Esophagus squamous epithelium (tissue), 5 donors: ENCODE measurements around the gene PKMYT1. TPM values are rescaled to one million over a fixed set of nuclear protein-coding genes. Genes with fewer than 3 reads are reported as not detected.
A peak's percentile ranks its signal among the peaks of the same experiment; 100 is the strongest.

ENCODE experiments used
- DNase-seq: peaks from one replicate; lab custom pipeline; 2025; lab: John Stamatoyannopoulos, UW
- H3K27ac ChIP-seq, 4 donors: fragments of 200-600 bp; sonication (generic); one replicate each; pipeline ENCODE4 v1.5.1; 2016 to 2019; ENCODE audit warnings: mild to moderate bottlenecking in 1 of 4
- H3K27me3 ChIP-seq, 4 donors: fragments of 200-600 bp; sonication (generic); 1 replicate in 3 of 4; 2 replicates in 1 of 4; pipeline versions ENCODE4 v1.5.1 to v1.6.0; 2017 to 2021; ENCODE audit warnings: antibody characterized with exemption in 1 of 4
- H3K36me3 ChIP-seq, 3 donors: fragments of 200-600 bp; sonication (generic); one replicate each; pipeline ENCODE4 v1.5.1; 2016 to 2019
- H3K4me1 ChIP-seq, 3 donors: fragments of 200-600 bp; sonication (generic); one replicate each; pipeline ENCODE4 v1.5.1; 2017 to 2019
- H3K4me3 ChIP-seq, 4 donors: fragments of 200-600 bp; sonication (generic); 1 replicate in 3 of 4; 2 replicates in 1 of 4; pipeline ENCODE4 v1.5.1; 2016 to 2019; ENCODE audit warnings: mild to moderate bottlenecking in 2 of 4, moderate library complexity in 1 of 4
- H3K9me3 ChIP-seq, 3 donors: fragments of 200-600 bp; sonication (generic); one replicate each; pipeline ENCODE4 v1.5.1; 2016 to 2019
- POLR2A ChIP-seq, 4 donors: fragments of 450-650 bp; IDR thresholded peaks; one replicate each; pipeline ENCODE4 v1.6.1; 2017; ENCODE audit warnings: antibody characterized with exemption in 4 of 4, mild to moderate bottlenecking in 4 of 4, moderate library complexity in 3 of 4
- WGBS, 2 donors: methylation state at CpG; one replicate each; pipeline ENCODE4 v1.1.5; 2018; 5-methylcytosine and 5-hydroxymethylcytosine counted together
- intact Hi-C: fragments of 100-400 bp; cut with DNase I; formaldehyde crosslinking; loops from one replicate; pipeline ENCODE4 v1.15.0; 2022
- total RNA-seq, 4 donors: library from RNA; depleted of rRNA; stranded (reverse); fragments of >200 nt; gene quantifications; one replicate each; pipeline ENCODE4 v1.1.0, GENCODE V29; 2016
- TF ChIP-seq, protein P1 (sequence below), 6 experiments: fragments of 450-650 bp in 4 of 6; fragments of 200-600 bp in 2 of 6; sonication (generic) in 2 of 6; IDR thresholded peaks; one replicate each; pipeline ENCODE4 v1.5.1; 2016 to 2019; ENCODE audit warnings: antibody characterized with exemption in 6 of 6, mild to moderate bottlenecking in 4 of 6, moderate library complexity in 4 of 6
- donor health status: DM: yes; HTN: yes; CAD: no.

PKMYT1 gene
- total RNA-seq, 4 donors from 2014 or later: 4.2 to 33.1 (median 13.0) TPM

DNA sequence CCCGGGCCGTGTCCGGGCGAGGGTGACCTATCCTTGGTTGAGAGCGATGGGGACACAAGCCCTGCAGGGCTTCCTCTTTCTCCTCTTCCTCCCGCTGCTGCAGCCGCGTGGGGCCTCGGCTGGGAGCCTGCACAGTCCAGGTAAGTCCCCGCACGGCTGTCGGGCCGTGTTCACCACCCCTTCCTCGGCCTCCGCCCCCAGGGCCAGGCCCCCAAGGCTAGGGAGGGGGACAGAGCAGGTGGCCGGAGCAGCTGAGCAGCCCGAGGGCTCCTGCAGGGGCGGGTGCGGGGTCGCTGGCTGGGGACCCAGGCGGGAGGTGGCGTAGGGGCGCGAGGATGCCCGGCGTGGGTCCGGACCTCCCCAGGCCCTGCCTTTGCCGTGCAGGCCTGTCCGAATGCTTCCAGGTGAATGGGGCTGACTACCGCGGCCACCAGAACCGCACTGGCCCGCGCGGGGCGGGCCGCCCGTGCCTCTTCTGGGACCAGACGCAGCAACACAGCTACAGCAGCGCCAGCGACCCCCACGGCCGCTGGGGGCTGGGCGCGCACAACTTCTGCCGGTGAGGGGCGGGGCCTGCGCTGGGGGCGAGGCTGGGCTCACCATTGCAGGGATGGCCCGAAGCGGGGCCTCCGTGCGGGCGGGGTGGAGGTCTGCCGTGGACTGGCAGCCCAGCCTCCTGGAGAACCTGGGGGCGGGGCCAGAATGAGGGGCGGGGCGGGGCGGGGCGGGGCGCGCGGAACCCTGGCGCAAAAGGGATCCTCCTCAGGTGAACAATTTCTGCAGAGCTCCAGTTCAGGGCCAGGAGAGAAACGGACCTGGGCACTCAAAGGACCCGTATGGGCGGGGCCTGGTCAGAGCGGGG is 15.5 kb downstream of the PKMYT1 start:
- TF ChIP-seq, protein P1, sequence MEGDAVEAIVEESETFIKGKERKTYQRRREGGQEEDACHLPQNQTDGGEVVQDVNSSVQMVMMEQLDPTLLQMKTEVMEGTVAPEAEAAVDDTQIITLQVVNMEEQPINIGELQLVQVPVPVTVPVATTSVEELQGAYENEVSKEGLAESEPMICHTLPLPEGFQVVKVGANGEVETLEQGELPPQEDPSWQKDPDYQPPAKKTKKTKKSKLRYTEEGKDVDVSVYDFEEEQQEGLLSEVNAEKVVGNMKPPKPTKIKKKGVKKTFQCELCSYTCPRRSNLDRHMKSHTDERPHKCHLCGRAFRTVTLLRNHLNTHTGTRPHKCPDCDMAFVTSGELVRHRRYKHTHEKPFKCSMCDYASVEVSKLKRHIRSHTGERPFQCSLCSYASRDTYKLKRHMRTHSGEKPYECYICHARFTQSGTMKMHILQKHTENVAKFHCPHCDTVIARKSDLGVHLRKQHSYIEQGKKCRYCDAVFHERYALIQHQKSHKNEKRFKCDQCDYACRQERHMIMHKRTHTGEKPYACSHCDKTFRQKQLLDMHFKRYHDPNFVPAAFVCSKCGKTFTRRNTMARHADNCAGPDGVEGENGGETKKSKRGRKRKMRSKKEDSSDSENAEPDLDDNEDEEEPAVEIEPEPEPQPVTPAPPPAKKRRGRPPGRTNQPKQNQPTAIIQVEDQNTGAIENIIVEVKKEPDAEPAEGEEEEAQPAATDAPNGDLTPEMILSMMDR (IDR thresholded peaks at IDR 0.05): no peak
- no peak for TF ChIP-seq POLR2A (IDR thresholded peaks at IDR 0.05)
- 0% methylated on average over 6 of the region's 68 CpGs; no CpG with 5 or more reads in 1 of the 2 donors for WGBS, 2 donors
- no peaks in the 10 kb centered on the region for H3K9me3 ChIP-seq
- H3K36me3 ChIP-seq: no peaks in the 10 kb centered on the region
- DNase-seq: no peak
- H3K27me3 ChIP-seq: peaks cover 18 to 90% (median 47%) of the 10 kb centered on the region in 4 donors
- intact Hi-C loops: no loop called here
- H3K27ac ChIP-seq: no peak overlapping the region
- H3K4me1 ChIP-seq: peaks cover 42 to 83% (median 50%) of the 10 kb centered on the region in 3 donors
- peak overlapping the region; percentile 20 to 65 (median 33) for H3K4me3 ChIP-seq

DNA sequence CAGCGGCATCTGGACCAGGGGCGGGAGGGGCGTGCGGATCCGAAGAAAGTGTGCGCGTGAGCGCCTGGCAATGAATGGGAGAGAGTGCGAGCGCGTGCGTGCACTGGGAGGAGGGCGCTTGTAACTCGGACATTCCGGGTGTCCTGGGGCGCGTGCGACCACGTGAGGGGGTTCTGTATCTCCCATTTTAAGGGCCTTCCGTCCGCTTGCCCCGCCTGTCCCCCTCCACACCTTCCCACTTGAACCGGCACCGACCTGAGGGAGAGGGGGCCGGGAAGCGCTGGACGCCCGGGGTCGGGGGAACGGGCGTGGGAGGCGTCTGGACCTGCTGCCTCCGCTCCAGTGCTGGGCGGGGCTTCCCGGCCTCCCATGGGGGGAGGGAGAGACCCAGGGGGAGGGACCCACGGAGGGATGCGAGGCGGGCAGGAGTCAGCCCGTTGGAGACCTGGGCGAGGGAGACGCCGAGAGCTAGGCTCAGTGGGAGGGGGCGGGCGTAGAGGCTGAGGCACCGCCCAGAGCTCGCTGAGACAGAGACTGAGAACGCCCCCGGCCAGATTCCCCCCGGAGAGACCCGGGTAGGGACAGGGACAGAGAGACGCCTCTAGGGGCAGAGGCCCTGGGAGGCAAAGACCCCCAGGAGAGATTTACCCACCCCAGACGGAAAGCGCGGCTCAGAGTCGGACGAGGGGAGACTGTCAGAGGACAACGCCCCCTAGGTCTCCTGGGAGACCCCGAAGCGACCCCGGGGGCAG is 16.3 kb downstream of the PKMYT1 start, which contains the start of gene KREMEN2:
TSS of gene KREMEN2 (plus strand) at position 553 of the 752 bp plus-strand sequence. CDS start 246 bp downstream, outside the sequence.
- intact Hi-C loops: no loop called here
- 0% methylated on average over 10 of the region's 60 CpGs; no CpG with 5 or more reads in 1 of the 2 donors for WGBS, 2 donors
- no peak within 1 kb of the TSS for H3K27ac ChIP-seq
- peaks cover 39 to 81% (median 46%) of the 10 kb centered on the region in 3 donors for H3K4me1 ChIP-seq
- TF ChIP-seq, protein P1 (IDR thresholded peaks at IDR 0.05): no peak
- TF ChIP-seq POLR2A (IDR thresholded peaks at IDR 0.05): no peak
- no peak for DNase-seq
- H3K9me3 ChIP-seq: no peaks in the 10 kb centered on the region
- H3K4me3 ChIP-seq: peak within 1 kb of the TSS; percentile 20 to 65 (median 33)
- no peaks in the 10 kb centered on the region for H3K36me3 ChIP-seq
- peaks cover 18 to 98% (median 47%) of the 10 kb centered on the region in 4 donors for H3K27me3 ChIP-seq

DNA sequence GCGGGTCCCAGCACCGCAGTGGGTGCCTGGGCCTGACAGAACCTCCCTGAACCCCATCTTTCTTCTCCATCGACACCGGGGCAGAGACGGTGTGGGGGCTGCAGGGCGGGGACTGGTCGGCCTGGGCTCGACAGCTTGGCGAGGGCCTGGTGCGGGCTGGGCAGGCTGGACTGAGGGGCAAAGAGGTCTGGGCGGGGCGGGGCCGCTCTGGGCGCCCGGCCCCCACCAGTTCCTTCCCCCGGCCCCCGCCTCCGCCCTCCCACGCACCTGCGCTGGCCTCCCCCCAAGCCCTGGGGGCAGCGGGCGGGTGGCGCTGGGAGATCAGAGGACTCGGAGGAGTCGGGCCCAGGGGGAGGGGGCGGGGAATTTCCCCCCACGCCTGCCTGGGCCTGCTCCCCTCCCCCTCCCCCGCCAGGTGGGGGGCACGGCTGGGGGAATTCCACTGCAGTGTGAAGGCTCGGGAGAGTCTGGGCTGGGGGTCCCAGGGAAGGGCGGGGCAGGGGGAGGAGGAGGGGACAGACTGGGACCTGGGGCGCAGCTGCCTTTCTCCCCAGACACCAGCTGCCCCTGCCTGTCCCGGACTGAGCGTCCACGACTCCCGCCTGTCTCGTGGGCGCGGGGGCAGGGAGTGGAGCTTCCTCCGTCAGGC is 17.0 kb downstream of the PKMYT1 start:
- H3K27ac ChIP-seq: no peak overlapping the region
- DNase-seq: no peak
- peaks cover 18 to 99% (median 47%) of the 10 kb centered on the region in 4 donors for H3K27me3 ChIP-seq
- WGBS, 2 donors: 0% methylated on average over 2 of the region's 40 CpGs; no CpG with 5 or more reads in 1 of the 2 donors
- no peak for TF ChIP-seq POLR2A (IDR thresholded peaks at IDR 0.05)
- TF ChIP-seq, protein P1 (IDR thresholded peaks at IDR 0.05): no peak
- H3K4me1 ChIP-seq: peaks cover 32 to 77% (median 39%) of the 10 kb centered on the region in 3 donors
- H3K9me3 ChIP-seq: no peaks in the 10 kb centered on the region
- H3K36me3 ChIP-seq: no peaks in the 10 kb centered on the region
- H3K4me3 ChIP-seq: peak overlapping the region; percentile 17 to 65 (median 33)
- intact Hi-C loops: no loop called here

DNA sequence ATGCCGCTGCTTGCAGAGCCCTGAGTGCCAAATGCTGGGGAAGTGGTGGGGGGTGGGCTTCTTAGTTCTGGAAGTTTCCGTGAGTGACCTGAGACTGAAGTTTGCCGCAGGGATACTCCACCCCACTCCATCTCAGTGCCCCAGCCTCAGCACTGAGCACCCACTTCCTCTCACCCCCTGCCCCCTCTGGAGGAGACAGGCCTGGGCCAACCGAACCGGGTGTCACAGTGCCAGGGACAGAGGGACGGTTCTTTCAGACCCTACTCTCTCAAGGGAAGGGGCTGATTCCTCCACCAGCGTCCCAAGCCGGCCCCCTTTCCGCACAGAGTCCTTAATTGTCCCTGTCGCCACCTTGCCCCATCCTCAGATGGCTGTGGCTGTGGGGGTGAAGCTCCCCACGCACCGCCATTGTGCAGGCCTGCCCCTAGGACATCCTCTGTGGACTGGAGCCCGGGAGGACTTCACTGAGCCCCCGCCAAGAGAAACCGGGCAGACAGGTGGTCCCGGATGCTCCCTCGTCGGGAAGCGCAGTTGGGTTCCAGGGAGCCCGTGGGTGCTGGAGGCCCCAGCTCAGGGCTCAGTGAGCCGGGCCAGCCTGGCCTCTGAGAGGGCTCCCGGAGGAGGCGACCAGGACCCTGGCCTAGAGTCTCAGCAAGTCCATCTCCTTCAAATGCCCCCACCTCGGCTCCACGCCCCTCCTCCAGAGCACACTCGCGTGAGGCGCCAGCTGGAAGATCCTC is 17.7 kb downstream of the PKMYT1 start:
- Histone ChIP-seq H3K36me3 (no peaks in the 10 kb centered on the region), H3K27ac (no peak overlapping the region), H3K27me3 (peaks cover 18 to 99% (median 42%) of the 10 kb centered on the region in 4 donors), H3K9me3 (no peaks in the 10 kb centered on the region), H3K4me1 (peaks cover 31 to 70% (median 39%) of the 10 kb centered on the region in 3 donors), H3K4me3 (peak overlapping the region in 1 of 4 donors; percentile 65)
- 8 to 9% methylated on average over 4 to 8 of the region's 28 CpGs for WGBS, 2 donors
- intact Hi-C loops: no loop called here
- DNase-seq: no peak
- TF ChIP-seq, protein P1 (IDR thresholded peaks at IDR 0.05): no peak
- TF ChIP-seq POLR2A (IDR thresholded peaks at IDR 0.05): no peak
